ENCODE results near the gene BCAS4. TPM values are rescaled to one million over a fixed set of nuclear protein-coding genes. Genes with fewer than 3 reads are reported as not detected.
"Not testable (repeated sequence)": the region's sequence is repeated elsewhere in the genome, so short reads cannot be mapped to it uniquely, and the experiment has no call there.

The BCAS4 gene
- total and polyA plus RNA-seq, 5 experiments from 2014 or later: 33.5 to 89.9 (median 51.5) TPM

DNA sequence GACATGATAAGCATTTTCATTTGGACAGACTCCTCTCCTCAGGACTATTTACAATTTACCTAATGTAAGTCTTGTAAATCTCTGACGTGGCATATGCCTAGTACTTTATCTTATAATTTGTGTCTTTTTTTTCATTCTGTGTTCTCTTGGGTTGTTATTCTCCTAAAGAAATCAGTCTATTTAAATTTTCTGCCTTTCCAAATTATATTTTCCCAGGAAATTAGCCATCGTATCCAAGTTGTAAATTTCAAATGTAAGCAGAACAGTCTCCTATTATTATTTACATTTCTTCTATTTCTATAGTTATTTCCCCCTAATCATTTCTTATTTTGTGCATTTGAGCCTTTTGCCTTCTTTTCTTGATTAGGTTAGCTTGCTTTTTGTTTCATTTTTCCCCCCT, 17.5 kb upstream of the BCAS4 start:
- Mint-ChIP-seq H3K9me3 (no peaks in the 10 kb centered on the region), H3K27ac (no peak overlapping the region), H3K4me3 (no peak overlapping the region), H3K36me3 (no peaks in the 10 kb centered on the region), H3K4me1 (no peaks in the 10 kb centered on the region), H3K27me3 (peaks cover 0 to 14% (median 6%) of the 10 kb centered on the region in 5 donors)
- ATAC-seq (no peak), DNase-seq (no peak)
- POLR2A ChIA-PET: no interaction called here

DNA sequence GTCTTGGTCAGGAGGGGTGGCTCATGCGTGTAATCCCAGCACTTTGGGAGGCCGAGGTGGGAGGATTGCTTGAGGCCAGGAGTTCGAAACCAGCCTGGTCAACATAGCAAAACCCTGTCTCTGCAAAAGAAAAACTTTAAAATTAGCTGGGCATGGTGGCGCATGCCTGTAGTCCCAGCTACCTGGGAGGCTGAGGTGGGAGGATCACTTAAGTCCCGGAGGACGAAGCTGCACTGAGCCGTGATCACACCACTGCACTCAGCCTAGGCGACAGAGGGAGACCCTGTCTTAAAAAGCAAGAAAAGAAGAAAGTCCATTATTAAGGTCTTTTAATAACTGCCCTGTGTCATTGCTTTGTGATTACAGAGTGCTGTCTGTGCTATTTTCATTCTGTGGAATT, 15.9 kb upstream of the BCAS4 start:
- peaks cover 0 to 14% (median 6%) of the 10 kb centered on the region in 5 donors for H3K27me3 Mint-ChIP-seq
- not testable (repeated sequence) for H3K27ac Mint-ChIP-seq, H3K4me3 Mint-ChIP-seq, ATAC-seq, DNase-seq, H3K9me3 Mint-ChIP-seq, H3K4me1 Mint-ChIP-seq, H3K36me3 Mint-ChIP-seq
- POLR2A ChIA-PET: interaction anchor here (0.6 to 0.7 kb wide), 2 partner anchors 39 to 785 kb away, joined by 3 to 4 read pairs; no protein-coding TSS in a partner anchor

DNA sequence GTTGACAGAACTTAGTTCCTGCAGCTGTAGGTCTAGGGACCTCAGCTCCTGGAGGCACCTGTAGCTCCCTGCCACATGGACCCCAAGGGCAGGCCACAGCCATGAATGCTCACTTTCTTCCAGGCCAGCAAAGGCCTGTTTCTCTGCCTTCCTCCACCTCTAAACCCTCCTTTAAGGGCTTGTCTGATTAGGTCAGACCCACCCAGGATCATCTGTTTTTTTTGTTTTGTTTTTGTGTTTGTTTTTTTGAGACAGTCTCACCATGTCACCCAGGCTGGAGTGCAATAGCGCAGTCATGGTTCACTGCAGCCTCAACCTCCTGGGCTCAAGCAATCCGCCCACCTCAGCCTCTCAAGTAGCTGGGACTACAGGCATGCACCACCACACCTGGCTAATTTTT, 11.5 kb upstream of the BCAS4 start:
- no peak overlapping the region for H3K4me3 Mint-ChIP-seq
- no peaks in the 10 kb centered on the region for H3K36me3 Mint-ChIP-seq
- H3K27ac Mint-ChIP-seq: peak overlapping the region in 1 of 10 donors; percentile 58
- ATAC-seq (no peak), DNase-seq (no peak)
- peaks cover 0 to 14% (median 6%) of the 10 kb centered on the region in 5 donors for H3K27me3 Mint-ChIP-seq
- POLR2A ChIA-PET: interaction anchor here (0.9 kb wide), 1 partner anchor 148 kb away, joined by 3 read pairs; no protein-coding TSS in a partner anchor
- H3K4me1 Mint-ChIP-seq: no peaks in the 10 kb centered on the region
- no peaks in the 10 kb centered on the region for H3K9me3 Mint-ChIP-seq

DNA sequence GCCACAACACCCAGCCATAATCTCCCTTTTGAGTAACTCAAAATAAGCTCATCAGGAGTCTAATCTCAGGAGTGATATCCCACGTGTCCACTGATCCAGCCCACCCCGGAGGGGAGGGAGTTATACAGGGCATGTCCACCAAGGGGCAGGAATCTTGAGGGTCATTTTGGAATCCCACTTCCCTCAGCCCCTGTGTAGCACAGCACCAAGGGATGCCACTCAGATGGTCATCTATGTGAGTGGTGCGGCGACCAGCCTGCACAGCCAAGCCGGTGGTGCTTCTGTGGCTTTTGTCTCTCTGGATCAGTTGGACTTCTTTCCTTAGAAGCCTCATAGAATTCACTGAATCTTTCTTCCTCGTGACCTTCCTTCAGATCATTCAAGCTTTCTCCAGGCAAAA, 11.0 kb upstream of the BCAS4 start:
- no peaks in the 10 kb centered on the region for H3K9me3 Mint-ChIP-seq
- POLR2A ChIA-PET: interaction anchor here (0.9 kb wide), 1 partner anchor 148 kb away, joined by 3 read pairs; no protein-coding TSS in a partner anchor
- H3K27me3 Mint-ChIP-seq: peaks cover 0 to 14% (median 6%) of the 10 kb centered on the region in 5 donors
- DNase-seq: no peak
- H3K4me1 Mint-ChIP-seq: no peaks in the 10 kb centered on the region
- no peak overlapping the region for H3K4me3 Mint-ChIP-seq
- no peaks in the 10 kb centered on the region for H3K36me3 Mint-ChIP-seq
- no peak for ATAC-seq
- H3K27ac Mint-ChIP-seq: no peak overlapping the region

DNA sequence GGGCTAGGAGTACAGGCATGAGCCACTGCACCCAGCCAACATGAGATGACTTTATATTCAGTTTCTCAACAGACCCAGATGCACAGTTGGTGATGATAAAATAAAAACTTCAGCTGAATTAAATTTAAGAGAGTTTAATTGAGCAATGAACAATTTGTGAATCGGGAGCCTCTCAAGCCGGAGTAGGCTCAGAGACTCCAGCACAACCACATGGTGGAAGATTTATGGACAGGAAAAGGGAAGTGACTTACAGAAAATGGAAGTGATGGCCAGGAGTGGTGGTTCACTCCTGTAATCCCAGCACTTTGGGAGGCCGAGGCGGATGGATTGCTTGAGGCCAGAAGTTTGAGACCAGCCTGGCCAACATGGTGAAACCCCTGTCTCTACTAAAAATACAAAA, 10.4 kb upstream of the BCAS4 start:
- POLR2A ChIA-PET: interaction anchor here (0.6 kb wide), 1 partner anchor 14 kb away, joined by 6 read pairs; no protein-coding TSS in a partner anchor
- ATAC-seq (no peak), DNase-seq (no peak)
- peak overlapping the region in 1 of 10 donors; percentile 63 for H3K27ac Mint-ChIP-seq
- no peaks in the 10 kb centered on the region for H3K36me3 Mint-ChIP-seq
- H3K4me3 Mint-ChIP-seq: no peak overlapping the region
- no peaks in the 10 kb centered on the region for H3K4me1 Mint-ChIP-seq
- H3K27me3 Mint-ChIP-seq: peaks cover 0 to 14% (median 4%) of the 10 kb centered on the region in 5 donors
- no peaks in the 10 kb centered on the region for H3K9me3 Mint-ChIP-seq

DNA sequence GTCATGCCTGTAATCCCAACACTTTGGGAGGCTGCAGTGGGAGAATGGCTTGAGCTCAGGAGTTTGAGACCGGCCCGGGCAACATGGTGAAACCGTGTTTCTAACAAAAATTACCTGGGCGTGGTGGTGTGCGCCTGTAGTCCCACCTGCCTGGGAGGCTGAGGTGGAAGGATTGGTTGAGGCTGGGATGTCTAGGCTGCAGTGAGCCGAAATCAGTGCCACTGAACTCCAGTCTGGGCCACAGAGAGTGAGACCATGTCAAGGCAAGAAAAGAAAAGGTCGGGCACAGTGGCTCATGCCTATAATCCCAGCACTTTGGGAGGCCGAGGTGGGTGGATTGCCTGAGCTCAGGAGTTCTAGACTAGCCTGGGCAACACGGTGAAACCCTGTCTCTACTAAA, 8.2 kb upstream of the BCAS4 start:
- DNase-seq (no peak), ATAC-seq (no peak)
- Mint-ChIP-seq H3K4me1 (peaks cover 0 to 7% (median 3%) of the 10 kb centered on the region in 4 donors), H3K36me3 (no peaks in the 10 kb centered on the region), H3K27ac (no peak overlapping the region), H3K27me3 (peaks cover 0 to 3% (median 0%) of the 10 kb centered on the region in 5 donors), H3K9me3 (no peaks in the 10 kb centered on the region), H3K4me3 (no peak overlapping the region)
- POLR2A ChIA-PET: interaction anchor here (2.1 kb wide), 1 partner anchor 145 kb away, joined by 5 read pairs; the partner anchor contains the start of gene ADNP

DNA sequence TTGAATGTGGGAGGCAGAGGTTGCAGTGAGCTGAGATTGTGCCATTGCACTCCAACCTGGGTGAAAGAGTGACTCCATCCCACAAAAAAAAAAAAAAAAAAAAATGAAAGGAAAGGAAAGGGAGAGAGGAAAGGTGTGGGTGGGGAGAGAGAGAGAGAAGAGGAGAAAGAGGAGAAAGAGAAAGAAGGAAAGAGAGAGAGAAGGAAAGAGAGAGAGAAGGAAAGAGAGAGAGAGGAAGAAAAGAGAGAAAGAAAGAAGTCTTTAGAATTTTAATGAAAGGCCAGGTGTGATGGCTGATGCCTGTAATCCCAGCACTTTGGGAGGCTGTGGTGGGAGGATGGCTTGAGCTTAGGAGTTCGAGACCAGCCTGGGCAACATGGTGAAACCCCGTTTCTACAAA, 7.7 kb upstream of the BCAS4 start:
- no peak overlapping the region for H3K4me3 Mint-ChIP-seq
- no peaks in the 10 kb centered on the region for H3K9me3 Mint-ChIP-seq
- H3K36me3 Mint-ChIP-seq: no peaks in the 10 kb centered on the region
- DNase-seq: no peak
- POLR2A ChIA-PET: interaction anchor here (0.8 to 11.3 kb wide), 3 partner anchors 141 to 522 kb away, joined by 5 to 272 read pairs (median 8); partner anchors contain the start of gene ADNP
- H3K27ac Mint-ChIP-seq: no peak overlapping the region
- H3K27me3 Mint-ChIP-seq: peaks cover 0 to 3% (median 0%) of the 10 kb centered on the region in 5 donors
- H3K4me1 Mint-ChIP-seq: peaks cover 0 to 7% (median 3%) of the 10 kb centered on the region in 4 donors
- no peak for ATAC-seq

DNA sequence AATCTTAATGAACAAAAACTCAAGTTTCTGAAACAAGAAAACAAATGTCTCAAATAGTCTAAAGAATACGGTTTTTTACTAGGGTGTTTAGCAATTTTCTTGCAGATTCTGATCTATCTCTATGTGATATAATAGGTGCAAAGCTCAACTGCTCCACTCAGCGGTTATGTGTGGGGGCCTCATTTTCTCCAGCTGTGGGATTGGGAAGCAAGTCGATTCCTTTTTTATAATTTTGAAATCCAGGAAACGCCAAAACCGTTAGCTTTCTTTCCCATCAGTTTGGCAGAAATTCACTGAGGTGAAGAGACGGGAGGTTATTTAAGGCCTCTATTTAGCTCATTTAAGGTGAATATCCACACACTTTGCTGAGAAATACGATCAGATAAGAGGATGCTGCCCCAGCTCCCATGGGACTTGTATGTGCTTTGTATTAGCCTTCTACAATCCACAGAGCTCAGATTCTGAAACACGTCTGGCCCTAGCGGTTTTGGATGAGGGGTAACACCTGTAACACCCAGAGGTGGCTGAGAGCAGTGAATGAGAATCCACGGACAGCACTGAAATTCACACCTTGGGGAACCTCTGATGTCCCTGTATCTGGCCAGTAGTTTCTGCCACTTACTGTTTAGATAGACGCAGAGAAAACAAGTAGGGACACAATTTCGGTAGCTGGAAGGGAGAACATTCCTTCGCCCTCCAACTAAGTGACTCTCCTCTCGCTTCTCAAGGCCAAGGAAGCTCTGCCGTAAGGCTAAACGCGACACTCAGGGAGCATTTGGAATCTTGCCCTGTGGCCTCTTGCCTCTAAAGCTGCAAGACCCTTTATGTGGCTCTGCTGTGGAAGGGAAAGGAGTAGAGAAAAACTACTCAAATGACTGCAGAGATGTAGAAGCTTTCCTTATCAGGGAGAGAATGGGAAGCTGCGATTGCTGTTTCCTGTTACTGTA, 6.5 kb upstream of the BCAS4 start:
- Mint-ChIP-seq H3K4me1 (peaks cover 0 to 9% (median 3%) of the 10 kb centered on the region in 4 donors), H3K9me3 (no peaks in the 10 kb centered on the region), H3K27ac (peak overlapping the region in 2 of 10 donors; percentile 22 to 24), H3K4me3 (no peak overlapping the region), H3K27me3 (peaks cover 0 to 3% (median 0%) of the 10 kb centered on the region in 5 donors), H3K36me3 (no peaks in the 10 kb centered on the region)
- ATAC-seq (no peak), DNase-seq (no peak)
- POLR2A ChIA-PET: interaction anchor here (1.2 to 11.3 kb wide), 2 partner anchors 140 to 170 kb away, joined by 5 to 272 read pairs; partner anchors contain the start of genes ADNP, DPM1 and MOCS3

DNA sequence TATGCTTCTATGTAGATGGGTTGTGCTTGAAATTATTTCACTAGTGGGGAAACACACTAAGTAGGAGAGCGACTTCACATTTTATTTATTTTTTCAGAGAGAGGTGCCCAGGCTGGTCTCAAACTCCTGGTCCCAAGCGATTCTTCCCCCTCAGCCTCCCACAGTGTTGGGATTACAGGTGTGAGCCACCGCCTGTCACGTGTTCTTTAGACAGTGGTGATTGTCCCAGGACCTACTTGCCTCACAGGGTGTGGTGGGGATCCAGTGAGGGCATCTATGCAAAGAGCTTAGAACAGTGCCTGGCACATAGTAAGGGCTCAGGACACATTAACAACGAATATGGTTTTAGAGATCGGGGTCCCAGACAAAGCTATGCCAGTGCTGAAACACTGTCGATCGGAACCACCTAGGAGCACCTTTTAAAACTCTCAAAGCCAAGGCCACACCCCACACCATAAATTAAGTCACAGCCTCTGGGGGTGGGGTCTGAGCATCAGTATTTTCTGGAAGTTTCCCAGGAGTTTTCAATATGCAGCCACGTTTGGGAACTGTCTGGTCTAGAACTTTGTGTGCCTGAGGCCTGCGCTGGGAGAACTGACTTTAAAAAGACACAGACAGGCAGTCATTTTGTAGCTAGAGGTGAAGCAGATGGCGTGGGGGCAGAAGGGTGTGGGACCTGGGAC, 4.8 kb upstream of the BCAS4 start:
- POLR2A ChIA-PET: interaction anchor here (0.5 to 11.3 kb wide), 12 partner anchors 16 to 599 kb away, joined by 3 to 272 read pairs (median 4); partner anchors contain the start of genes ADNP, CEBPB, DPM1 and MOCS3
- Mint-ChIP-seq H3K27ac (peak overlapping the region in 9 of 10 donors; percentile 17 to 92 (median 71)), H3K9me3 (no peaks in the 10 kb centered on the region), H3K36me3 (no peaks in the 10 kb centered on the region), H3K27me3 (no peaks in the 10 kb centered on the region), H3K4me3 (peak overlapping the region in 3 of 10 donors; percentile 4 to 19 (median 10)), H3K4me1 (peaks cover 0 to 16% (median 6%) of the 10 kb centered on the region in 4 donors)
- ATAC-seq (no peak), DNase-seq (no peak)

DNA sequence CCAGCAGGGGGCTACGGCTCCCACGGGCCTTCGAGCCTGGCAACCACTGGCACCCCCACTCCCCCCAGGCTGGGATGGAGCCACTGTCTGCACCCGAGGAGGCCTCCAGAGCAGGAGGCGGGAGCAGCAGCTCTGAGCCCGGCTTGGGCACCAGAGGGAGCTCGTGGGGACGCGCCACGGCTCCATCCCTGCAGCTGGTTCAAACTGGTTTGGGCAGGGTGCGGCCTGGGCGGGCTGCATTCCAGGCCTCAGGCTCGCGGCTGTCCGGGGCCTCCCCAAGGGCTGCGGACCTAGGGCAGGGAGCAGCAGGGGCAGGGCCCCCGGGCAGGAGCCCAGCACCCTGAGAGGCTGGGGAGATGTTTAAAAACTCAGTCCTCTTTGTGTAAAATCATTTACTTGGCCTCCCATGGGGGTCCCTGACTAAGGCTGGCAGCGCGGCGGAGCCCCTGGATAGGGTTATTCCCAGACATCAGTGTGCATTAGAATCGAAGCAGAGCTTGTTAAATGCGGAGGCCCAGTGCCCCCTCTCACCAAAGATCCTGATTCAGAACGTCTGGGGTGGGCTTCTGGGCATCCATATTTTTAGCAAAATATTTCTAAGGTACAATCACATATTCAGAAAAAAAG, 4.1 kb upstream of the BCAS4 start:
- ATAC-seq (peak; percentile 62 to 67), DNase-seq (peak; percentile 58 to 85 (median 74))
- H3K36me3 Mint-ChIP-seq: no peaks in the 10 kb centered on the region
- H3K4me1 Mint-ChIP-seq: peaks cover 0 to 19% (median 10%) of the 10 kb centered on the region in 4 donors
- no peaks in the 10 kb centered on the region for H3K9me3 Mint-ChIP-seq
- peak overlapping the region; percentile 66 to 93 (median 86) for H3K27ac Mint-ChIP-seq
- POLR2A ChIA-PET: interaction anchor here (0.5 to 11.3 kb wide), 16 partner anchors 11 to 600 kb away, joined by 3 to 272 read pairs (median 3); partner anchors contain the start of genes ADNP, CEBPB, DPM1 and MOCS3
- H3K4me3 Mint-ChIP-seq: peak overlapping the region in 5 of 10 donors; percentile 10 to 51 (median 37)
- H3K27me3 Mint-ChIP-seq: no peaks in the 10 kb centered on the region

DNA sequence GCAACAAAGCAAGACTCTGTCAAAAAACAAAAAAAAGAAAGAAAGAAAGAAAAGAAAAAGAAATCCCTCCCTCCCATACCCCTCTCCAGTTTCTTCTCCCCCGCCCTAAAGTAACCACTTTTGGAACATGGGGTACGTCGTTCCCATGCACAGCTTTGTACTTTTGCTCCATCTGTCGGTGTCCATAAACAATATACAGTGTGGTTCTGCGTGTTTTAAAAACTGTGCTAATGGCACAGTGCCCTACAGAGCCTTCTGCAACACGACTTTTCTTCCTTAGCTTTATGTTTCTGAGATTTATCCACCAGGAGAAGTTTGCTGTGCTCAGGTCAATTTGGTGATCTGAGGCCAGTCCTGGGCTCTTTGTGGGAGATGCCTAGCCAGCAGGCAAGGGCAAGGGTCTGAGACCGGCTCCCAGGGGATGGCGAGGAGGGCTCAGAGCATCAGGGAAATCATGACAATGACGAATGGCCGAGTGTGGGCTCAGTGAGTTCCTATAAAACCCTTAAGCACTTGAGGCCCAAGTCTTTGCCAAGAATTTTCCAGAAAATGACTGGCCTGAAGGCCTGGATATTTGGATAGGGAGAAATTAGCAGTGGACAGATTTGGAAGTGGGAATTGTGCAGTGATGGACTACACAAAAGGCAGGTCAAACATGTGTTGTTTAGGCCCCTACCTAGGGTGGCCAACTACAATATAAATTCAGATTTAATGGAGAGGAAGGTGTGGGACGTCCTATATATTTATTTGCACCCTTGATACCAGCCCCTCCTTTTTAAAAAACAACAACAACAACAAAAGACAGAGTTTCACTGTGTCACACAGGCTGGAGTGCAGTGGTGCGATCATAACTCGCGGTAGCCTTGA, 1.9 kb upstream of the BCAS4 start:
- Mint-ChIP-seq H3K4me1 (peaks cover 0 to 29% (median 17%) of the 10 kb centered on the region in 4 donors), H3K27me3 (no peaks in the 10 kb centered on the region), H3K4me3 (peak overlapping the region in 5 of 10 donors; percentile 11 to 55 (median 33)), H3K27ac (peak overlapping the region in 8 of 10 donors; percentile 47 to 86 (median 78)), H3K36me3 (peaks cover 0 to 3% (median 2%) of the 10 kb centered on the region in 3 donors), H3K9me3 (no peaks in the 10 kb centered on the region)
- POLR2A ChIA-PET: interaction anchor here (0.6 to 11.3 kb wide), 7 partner anchors 13 to 165 kb away, joined by 3 to 272 read pairs (median 10); partner anchors contain the start of genes ADNP, DPM1 and MOCS3
- no peak for DNase-seq
- no peak for ATAC-seq

All from naive thymus-derived CD8-positive, alpha-beta T cell (primary cell).